ENCODE results near the gene BMI1.
A peak's percentile ranks its signal among the peaks of the same experiment; 100 is the strongest.

BMI1 gene

DNA sequence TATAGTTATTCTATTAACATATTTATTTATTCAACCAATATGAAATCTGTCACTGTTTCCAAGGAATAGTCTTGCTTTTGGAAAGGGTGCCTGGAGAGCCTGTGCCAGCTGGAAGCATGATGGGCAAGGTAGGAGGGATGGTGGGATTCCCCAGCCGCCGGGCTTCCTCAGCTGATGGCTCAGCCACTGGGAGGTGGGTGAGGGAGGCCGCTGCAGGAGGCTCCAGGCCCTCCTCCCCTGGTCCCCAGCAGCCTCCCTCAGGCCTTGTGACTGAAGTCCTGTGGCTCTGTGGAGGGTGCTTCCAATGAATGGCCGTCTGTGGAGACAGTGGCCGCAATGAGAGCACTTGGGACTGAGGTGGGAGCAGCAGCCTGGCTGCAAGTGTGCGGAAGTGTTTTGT, 51.4 kb downstream of the BMI1 start:
- no peak for TF ChIP-seq TAF1 (IDR thresholded peaks at IDR 0.05; ENCODE audit: borderline replicate concordance, low read depth, low read length)
- TF ChIP-seq POLR2AphosphoS5 (IDR thresholded peaks at IDR 0.05; ENCODE audit: low read depth, low read length) = no peak
- TF ChIP-seq POLR2A (IDR thresholded peaks at IDR 0.05; ENCODE audit: low read depth, low read length) = no peak
- no peak for DNase-seq (ENCODE audit: insufficient read length)
- no peak for FAIRE-seq

DNA sequence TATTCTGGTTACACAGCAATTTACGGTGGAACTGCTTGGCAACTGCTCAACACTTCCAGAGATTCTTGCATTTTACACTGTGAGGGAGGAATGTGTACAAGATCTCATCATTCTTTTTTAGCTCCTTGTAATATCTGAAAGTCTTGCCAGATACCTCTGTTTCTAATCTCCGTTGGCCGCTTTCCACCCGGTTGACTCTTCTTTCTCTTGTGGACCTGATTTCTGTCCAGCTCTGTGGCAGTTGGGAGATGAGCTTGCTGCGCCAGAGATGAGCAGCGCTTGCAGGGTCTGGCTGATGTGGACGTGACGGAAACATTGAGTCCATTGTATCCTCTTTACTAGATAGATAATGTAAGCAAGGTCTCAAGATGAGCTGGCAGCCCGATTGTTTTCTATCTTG, 52.0 kb downstream of the BMI1 start:
- FAIRE-seq (no peak), DNase-seq (ENCODE audit: insufficient read length) (no peak)
- no peak for TF ChIP-seq TAF1 (IDR thresholded peaks at IDR 0.05; ENCODE audit: borderline replicate concordance, low read depth, low read length)
- TF ChIP-seq POLR2AphosphoS5 (IDR thresholded peaks at IDR 0.05; ENCODE audit: low read depth, low read length) = no peak
- TF ChIP-seq POLR2A (IDR thresholded peaks at IDR 0.05; ENCODE audit: low read depth, low read length) = no peak

DNA sequence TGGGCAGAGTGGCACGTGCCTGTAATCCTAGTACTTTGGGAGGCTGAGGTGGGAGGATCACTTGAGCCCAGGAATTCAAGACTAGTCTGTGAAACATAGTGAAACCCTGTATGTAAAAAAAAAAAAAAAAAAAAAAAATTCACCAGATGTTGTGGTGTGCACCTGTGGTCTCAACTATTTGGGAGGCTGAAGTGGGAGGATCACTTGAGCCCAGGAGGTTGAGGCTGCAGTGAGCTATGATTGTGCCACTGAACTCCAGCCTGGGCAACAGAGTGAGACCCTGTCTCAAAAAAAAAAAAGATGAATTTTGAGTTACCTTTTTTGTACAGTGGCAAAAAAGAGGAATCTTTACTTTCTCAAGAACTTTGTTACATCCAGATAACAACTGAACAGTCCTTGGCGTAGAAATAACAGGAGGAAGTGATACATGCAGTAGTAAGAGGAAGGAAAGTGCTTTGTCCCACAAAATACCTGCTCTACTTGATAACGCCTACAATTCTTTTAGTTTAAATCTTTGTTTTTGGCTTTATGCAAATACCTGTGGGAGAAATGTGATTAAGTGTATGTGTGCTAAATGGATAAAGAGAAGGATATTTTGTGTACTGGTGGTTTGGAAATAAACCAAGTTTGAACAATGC, 53.7 kb downstream of the BMI1 start:
- TF ChIP-seq TAF1 (IDR thresholded peaks at IDR 0.05; ENCODE audit: borderline replicate concordance, low read depth, low read length) = no peak
- TF ChIP-seq POLR2AphosphoS5 (IDR thresholded peaks at IDR 0.05; ENCODE audit: low read depth, low read length) = no peak
- TF ChIP-seq POLR2A (IDR thresholded peaks at IDR 0.05; ENCODE audit: low read depth, low read length) = no peak
- FAIRE-seq = peak; percentile 17
- no peak for DNase-seq (ENCODE audit: insufficient read length)

DNA sequence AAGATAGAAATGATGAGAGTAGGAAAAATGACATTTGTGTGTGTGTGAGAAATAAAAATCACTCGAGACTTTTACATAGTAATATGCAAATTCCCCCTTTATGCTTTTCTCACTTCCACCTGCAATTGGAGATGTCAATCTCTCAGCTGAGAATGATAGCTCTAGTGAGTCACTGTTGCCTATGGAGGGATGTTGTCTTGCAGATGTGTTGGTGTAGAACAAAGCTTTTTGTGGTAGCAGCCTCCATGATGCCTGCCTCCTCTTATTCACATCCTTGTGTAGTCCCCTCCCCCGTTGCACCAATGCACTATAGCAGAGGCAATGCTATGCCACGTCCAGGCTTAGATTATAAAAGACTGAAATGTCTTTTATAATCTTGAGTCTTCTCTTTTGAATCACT, 58.2 kb downstream of the BMI1 start:
- TF ChIP-seq POLR2A (IDR thresholded peaks at IDR 0.05; ENCODE audit: low read depth, low read length) = no peak
- no peak for TF ChIP-seq TAF1 (IDR thresholded peaks at IDR 0.05; ENCODE audit: borderline replicate concordance, low read depth, low read length)
- no peak for TF ChIP-seq POLR2AphosphoS5 (IDR thresholded peaks at IDR 0.05; ENCODE audit: low read depth, low read length)
- peak; percentile 97 for FAIRE-seq
- no peak for DNase-seq (ENCODE audit: insufficient read length)

All from GM12892 (cell line).